SK-N-SH treated with all-trans-retinoic acid at 6 μM for 48 hours (cell line): ENCODE results near the gene NUP88.

ENCODE experiments used
- ATAC-seq: fragments of 200-7000 bp; cut with Tn5 transposase; 3 replicates; pipeline ENCODE4 v1.9.1; 2020; ENCODE audit warnings: mild to moderate bottlenecking, moderate library complexity
- ARNTL ChIP-seq: fragments of 450-650 bp; formaldehyde crosslinking; IDR thresholded peaks from 2 replicates; pipeline ENCODE4 v1.5.0; 2020; ENCODE audit warnings: low read depth, mild to moderate bottlenecking, moderate library complexity, borderline replicate concordance
- BACH2 ChIP-seq: fragments of 250-450 bp; sonication (Bioruptor Pico); IDR thresholded peaks from 2 replicates; pipeline ENCODE4 v1.9.0; 2021; ENCODE audit warnings: mild to moderate bottlenecking, borderline replicate concordance
- CSDC2 ChIP-seq: fragments of 250-450 bp; sonication (Bioruptor Pico); IDR thresholded peaks from 2 replicates; pipeline ENCODE4 v1.5.0; 2020; ENCODE audit warnings: mild to moderate bottlenecking, moderate library complexity
- ESRRG ChIP-seq: fragments of 250-450 bp; sonication (Bioruptor Pico); IDR thresholded peaks from 2 replicates; pipeline ENCODE4 v1.6.1; 2021; ENCODE audit warnings: mild to moderate bottlenecking
- GLIS3 ChIP-seq: fragments of 250-450 bp; sonication (Bioruptor Pico); IDR thresholded peaks from 2 replicates; pipeline ENCODE4 v1.5.0; 2020; ENCODE audit warnings: mild to moderate bottlenecking, moderate library complexity
- ISL1 ChIP-seq: fragments of 250-450 bp; sonication (Bioruptor Pico); IDR thresholded peaks from 2 replicates; pipeline ENCODE4 v2.1.2; 2022; ENCODE audit warnings: mild to moderate bottlenecking, moderate library complexity
- OSR1 ChIP-seq: fragments of 250-450 bp; sonication (Bioruptor Pico); IDR thresholded peaks from 2 replicates; pipeline ENCODE4 v1.8.0; 2022; ENCODE audit warnings: moderate library complexity, mild to moderate bottlenecking, inconsistent platforms
- PPARA ChIP-seq: fragments of 250-450 bp; sonication (Bioruptor Pico); IDR thresholded peaks from 2 replicates; pipeline ENCODE4 v1.5.0; 2020; ENCODE audit warnings: mild to moderate bottlenecking, borderline replicate concordance
- RARB ChIP-seq: fragments of 250-450 bp; sonication (Bioruptor Pico); IDR thresholded peaks from 2 replicates; pipeline ENCODE4 v1.8.0; 2021; ENCODE audit warnings: mild to moderate bottlenecking, moderate library complexity
- SNAI2 ChIP-seq: fragments of 250-450 bp; sonication (Bioruptor Pico); IDR thresholded peaks from 2 replicates; pipeline ENCODE4 v1.5.0; 2020; ENCODE audit warnings: mild to moderate bottlenecking, moderate library complexity
- TCF4 ChIP-seq: fragments of 250-450 bp; sonication (Bioruptor Pico); IDR thresholded peaks from 2 replicates; pipeline ENCODE4 v1.8.0; 2021; ENCODE audit warnings: mild to moderate bottlenecking, moderate library complexity, borderline replicate concordance
- TOX ChIP-seq: fragments of 250-450 bp; sonication (Bioruptor Pico); IDR thresholded peaks from 2 replicates; pipeline ENCODE4 v1.8.0; 2021; ENCODE audit warnings: mild to moderate bottlenecking, moderate library complexity, borderline replicate concordance
- ZC3H10 ChIP-seq: fragments of 250-450 bp; sonication (Bioruptor Pico); IDR thresholded peaks from 2 replicates; pipeline ENCODE4 v1.5.1; 2021; ENCODE audit warnings: mild to moderate bottlenecking, moderate library complexity
- ZFP3 ChIP-seq: fragments of 250-450 bp; sonication (Bioruptor Pico); IDR thresholded peaks from 2 replicates; pipeline ENCODE4 v1.5.0; 2020; ENCODE audit warnings: mild to moderate bottlenecking, moderate library complexity
- ZFP30 ChIP-seq: fragments of 450-650 bp; formaldehyde crosslinking; IDR thresholded peaks from 2 replicates; pipeline ENCODE4 v1.5.0; 2022; ENCODE audit warnings: mild to moderate bottlenecking, moderate library complexity
- ZNF565 ChIP-seq: fragments of 450-650 bp; formaldehyde crosslinking; conservative IDR thresholded peaks from 2 replicates; pipeline ENCODE4 v1.5.0; 2020; ENCODE audit warnings: low read depth, mild to moderate bottlenecking, moderate library complexity
- ZNF70 ChIP-seq: fragments of 450-650 bp; formaldehyde crosslinking; IDR thresholded peaks from 2 replicates; pipeline ENCODE4 v1.5.0; 2020; ENCODE audit warnings: mild to moderate bottlenecking, moderate library complexity
- ZNF8 ChIP-seq: fragments of 450-650 bp; formaldehyde crosslinking; IDR thresholded peaks from 2 replicates; pipeline ENCODE4 v1.5.0; 2020; ENCODE audit warnings: mild to moderate bottlenecking, moderate library complexity
- TF ChIP-seq, protein P1 (sequence below): fragments of 250-450 bp; sonication (Bioruptor Pico); IDR thresholded peaks from 2 replicates; pipeline ENCODE4 v1.5.1; 2020; ENCODE audit warnings: low read depth, mild to moderate bottlenecking, moderate library complexity
- TF ChIP-seq, protein P2 (sequence below): fragments of 250-450 bp; sonication (Bioruptor Pico); IDR thresholded peaks from 2 replicates; pipeline ENCODE4 v1.8.0; 2021; ENCODE audit warnings: low read depth, mild to moderate bottlenecking, moderate library complexity, borderline replicate concordance
- TF ChIP-seq, protein P3 (sequence below): fragments of 250-450 bp; sonication (Bioruptor Pico); IDR thresholded peaks from 2 replicates; pipeline ENCODE4 v1.5.0; 2020; ENCODE audit warnings: mild to moderate bottlenecking, moderate library complexity
- TF ChIP-seq, protein P4 (sequence below): fragments of 250-450 bp; sonication (Bioruptor Pico); IDR thresholded peaks from 2 replicates; pipeline ENCODE4 v1.5.1; 2021; ENCODE audit warnings: mild to moderate bottlenecking, moderate library complexity
- TF ChIP-seq, protein P5 (sequence below): fragments of 250-450 bp; sonication (Bioruptor Pico); IDR thresholded peaks from 2 replicates; pipeline ENCODE4 v1.8.0; 2020; ENCODE audit warnings: mild to moderate bottlenecking, moderate library complexity, borderline replicate concordance

NUP88 gene

DNA sequence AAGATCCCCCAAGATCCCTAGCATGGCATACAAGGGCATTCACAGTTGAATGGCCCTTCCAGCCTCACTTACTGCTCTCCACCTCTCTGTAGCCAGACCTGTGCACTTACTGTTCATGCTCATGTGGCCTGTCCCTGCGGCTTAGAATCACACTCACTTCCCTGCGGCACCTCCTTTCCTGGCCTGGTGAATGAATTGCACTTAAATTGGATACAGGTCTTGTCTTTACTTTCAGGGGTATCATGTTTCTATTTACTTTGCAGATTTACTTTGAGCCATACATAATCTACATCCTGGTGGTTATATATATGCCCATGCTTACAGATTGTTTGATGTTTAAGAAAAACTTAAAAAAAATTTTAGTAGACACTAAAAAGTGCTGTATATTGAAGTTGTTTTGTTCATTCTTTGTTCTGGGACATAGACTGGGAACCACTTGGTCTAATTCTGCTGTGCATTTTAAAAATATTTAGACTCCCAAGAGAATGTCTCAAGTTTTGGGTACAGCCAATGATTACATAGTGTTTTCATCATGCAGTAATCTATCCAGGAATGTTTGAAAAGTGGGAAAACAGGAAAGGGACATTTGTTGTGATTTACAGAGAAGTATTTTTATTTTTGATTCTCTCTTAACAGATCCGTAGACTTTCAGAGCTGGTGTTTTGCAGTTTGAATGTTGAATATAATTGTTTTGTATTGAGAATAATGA, 63.9 kb downstream of the NUP88 start:
- ATAC-seq, result no peak; the same call in 2 of the 3 replicates

DNA sequence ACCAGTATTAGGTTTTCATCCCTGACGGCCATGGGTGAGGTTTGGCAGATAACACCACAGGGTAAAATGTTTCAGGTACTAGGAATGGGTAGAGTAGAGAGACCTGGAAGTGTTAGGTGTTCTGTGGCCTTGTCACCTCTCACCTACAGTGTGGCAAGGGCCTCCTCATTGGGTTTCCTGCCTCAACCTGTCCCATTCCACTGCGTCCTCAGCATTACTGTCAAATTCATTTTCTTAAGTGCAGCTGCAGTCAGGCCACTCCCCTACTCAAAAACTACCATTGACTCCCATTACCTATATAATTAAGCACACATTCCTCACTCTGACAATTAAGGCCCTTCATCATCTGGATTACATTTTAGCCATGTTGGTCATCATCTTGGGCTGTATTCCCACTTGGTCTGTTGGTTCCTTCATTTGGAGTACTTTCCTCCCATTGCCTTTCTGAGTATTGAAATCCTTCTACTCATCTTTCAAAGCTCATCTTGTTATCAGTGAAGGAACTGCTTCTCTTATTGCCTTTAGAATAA, 64.5 kb downstream of the NUP88 start:
- ATAC-seq, result no peak
- no peak for TF ChIP-seq ZC3H10 (CRISPR knock-in tag)
- TF ChIP-seq, protein P1, sequence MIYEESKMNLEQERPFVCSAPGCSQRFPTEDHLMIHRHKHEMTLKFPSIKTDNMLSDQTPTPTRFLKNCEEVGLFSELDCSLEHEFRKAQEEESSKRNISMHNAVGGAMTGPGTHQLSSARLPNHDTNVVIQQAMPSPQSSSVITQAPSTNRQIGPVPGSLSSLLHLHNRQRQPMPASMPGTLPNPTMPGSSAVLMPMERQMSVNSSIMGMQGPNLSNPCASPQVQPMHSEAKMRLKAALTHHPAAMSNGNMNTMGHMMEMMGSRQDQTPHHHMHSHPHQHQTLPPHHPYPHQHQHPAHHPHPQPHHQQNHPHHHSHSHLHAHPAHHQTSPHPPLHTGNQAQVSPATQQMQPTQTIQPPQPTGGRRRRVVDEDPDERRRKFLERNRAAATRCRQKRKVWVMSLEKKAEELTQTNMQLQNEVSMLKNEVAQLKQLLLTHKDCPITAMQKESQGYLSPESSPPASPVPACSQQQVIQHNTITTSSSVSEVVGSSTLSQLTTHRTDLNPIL (CRISPR knock-in tag), result no peak
- TF ChIP-seq, protein P2, sequence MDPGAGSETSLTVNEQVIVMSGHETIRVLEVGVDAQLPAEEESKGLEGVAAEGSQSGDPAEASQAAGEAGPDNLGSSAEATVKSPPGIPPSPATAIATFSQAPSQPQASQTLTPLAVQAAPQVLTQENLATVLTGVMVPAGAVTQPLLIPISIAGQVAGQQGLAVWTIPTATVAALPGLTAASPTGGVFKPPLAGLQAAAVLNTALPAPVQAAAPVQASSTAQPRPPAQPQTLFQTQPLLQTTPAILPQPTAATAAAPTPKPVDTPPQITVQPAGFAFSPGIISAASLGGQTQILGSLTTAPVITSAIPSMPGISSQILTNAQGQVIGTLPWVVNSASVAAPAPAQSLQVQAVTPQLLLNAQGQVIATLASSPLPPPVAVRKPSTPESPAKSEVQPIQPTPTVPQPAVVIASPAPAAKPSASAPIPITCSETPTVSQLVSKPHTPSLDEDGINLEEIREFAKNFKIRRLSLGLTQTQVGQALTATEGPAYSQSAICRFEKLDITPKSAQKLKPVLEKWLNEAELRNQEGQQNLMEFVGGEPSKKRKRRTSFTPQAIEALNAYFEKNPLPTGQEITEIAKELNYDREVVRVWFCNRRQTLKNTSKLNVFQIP (CRISPR knock-in tag), result no peak
- no peak for TF ChIP-seq CSDC2 (CRISPR knock-in tag)
- TF ChIP-seq TCF4 (CRISPR knock-in tag), result no peak

More for the DNA sequence above, 63.9 kb downstream of the NUP88 start:
- TF ChIP-seq, protein P3, sequence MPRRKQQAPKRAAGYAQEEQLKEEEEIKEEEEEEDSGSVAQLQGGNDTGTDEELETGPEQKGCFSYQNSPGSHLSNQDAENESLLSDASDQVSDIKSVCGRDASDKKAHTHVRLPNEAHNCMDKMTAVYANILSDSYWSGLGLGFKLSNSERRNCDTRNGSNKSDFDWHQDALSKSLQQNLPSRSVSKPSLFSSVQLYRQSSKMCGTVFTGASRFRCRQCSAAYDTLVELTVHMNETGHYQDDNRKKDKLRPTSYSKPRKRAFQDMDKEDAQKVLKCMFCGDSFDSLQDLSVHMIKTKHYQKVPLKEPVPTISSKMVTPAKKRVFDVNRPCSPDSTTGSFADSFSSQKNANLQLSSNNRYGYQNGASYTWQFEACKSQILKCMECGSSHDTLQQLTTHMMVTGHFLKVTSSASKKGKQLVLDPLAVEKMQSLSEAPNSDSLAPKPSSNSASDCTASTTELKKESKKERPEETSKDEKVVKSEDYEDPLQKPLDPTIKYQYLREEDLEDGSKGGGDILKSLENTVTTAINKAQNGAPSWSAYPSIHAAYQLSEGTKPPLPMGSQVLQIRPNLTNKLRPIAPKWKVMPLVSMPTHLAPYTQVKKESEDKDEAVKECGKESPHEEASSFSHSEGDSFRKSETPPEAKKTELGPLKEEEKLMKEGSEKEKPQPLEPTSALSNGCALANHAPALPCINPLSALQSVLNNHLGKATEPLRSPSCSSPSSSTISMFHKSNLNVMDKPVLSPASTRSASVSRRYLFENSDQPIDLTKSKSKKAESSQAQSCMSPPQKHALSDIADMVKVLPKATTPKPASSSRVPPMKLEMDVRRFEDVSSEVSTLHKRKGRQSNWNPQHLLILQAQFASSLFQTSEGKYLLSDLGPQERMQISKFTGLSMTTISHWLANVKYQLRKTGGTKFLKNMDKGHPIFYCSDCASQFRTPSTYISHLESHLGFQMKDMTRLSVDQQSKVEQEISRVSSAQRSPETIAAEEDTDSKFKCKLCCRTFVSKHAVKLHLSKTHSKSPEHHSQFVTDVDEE (CRISPR knock-in tag), result no peak

DNA sequence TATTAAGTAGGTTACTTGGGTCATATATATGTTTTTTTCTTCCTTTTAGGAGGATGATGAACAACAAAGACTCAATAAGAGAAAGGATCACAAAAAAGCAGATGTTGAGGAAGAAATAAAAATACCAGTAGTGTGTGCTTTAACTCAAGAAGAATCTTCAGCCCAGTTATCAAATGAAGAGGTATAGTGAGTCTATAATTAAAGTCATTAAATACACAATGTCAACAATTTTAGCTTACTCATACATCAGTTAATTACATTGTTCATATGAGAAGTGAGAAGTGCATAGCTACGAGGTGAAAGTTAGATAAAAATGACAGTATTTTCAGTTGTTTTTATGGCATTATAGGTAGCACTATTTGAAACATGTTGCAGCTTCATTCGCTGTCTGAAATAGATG, 65.2 kb downstream of the NUP88 start:
- ATAC-seq, result no peak
- TF ChIP-seq SNAI2 (CRISPR knock-in tag), result no peak
- no peak for TF ChIP-seq TCF4 (CRISPR knock-in tag)
- TF ChIP-seq, protein P2 (CRISPR knock-in tag), result no peak
- TF ChIP-seq ISL1 (CRISPR knock-in tag), result no peak
- no peak for TF ChIP-seq TOX
- TF ChIP-seq OSR1 (CRISPR knock-in tag), result no peak
- no peak for TF ChIP-seq BACH2 (CRISPR knock-in tag)
- TF ChIP-seq ZNF70, result no peak
- no peak for TF ChIP-seq RARB (CRISPR knock-in tag)
- TF ChIP-seq ZFP30 (CRISPR knock-in tag), result no peak
- TF ChIP-seq ZNF565 (CRISPR knock-in tag), result no peak
- TF ChIP-seq PPARA (CRISPR knock-in tag), result no peak
- TF ChIP-seq, protein P4, sequence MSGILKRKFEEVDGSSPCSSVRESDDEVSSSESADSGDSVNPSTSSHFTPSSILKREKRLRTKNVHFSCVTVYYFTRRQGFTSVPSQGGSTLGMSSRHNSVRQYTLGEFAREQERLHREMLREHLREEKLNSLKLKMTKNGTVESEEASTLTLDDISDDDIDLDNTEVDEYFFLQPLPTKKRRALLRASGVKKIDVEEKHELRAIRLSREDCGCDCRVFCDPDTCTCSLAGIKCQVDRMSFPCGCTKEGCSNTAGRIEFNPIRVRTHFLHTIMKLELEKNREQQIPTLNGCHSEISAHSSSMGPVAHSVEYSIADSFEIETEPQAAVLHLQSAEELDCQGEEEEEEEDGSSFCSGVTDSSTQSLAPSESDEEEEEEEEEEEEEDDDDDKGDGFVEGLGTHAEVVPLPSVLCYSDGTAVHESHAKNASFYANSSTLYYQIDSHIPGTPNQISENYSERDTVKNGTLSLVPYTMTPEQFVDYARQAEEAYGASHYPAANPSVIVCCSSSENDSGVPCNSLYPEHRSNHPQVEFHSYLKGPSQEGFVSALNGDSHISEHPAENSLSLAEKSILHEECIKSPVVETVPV (CRISPR knock-in tag), result no peak
- no peak for TF ChIP-seq ZFP3 (CRISPR knock-in tag)
- TF ChIP-seq ESRRG (CRISPR knock-in tag), result no peak
- no peak for TF ChIP-seq ARNTL
- TF ChIP-seq, protein P5, sequence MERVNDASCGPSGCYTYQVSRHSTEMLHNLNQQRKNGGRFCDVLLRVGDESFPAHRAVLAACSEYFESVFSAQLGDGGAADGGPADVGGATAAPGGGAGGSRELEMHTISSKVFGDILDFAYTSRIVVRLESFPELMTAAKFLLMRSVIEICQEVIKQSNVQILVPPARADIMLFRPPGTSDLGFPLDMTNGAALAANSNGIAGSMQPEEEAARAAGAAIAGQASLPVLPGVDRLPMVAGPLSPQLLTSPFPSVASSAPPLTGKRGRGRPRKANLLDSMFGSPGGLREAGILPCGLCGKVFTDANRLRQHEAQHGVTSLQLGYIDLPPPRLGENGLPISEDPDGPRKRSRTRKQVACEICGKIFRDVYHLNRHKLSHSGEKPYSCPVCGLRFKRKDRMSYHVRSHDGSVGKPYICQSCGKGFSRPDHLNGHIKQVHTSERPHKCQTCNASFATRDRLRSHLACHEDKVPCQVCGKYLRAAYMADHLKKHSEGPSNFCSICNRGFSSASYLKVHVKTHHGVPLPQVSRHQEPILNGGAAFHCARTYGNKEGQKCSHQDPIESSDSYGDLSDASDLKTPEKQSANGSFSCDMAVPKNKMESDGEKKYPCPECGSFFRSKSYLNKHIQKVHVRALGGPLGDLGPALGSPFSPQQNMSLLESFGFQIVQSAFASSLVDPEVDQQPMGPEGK, result no peak
- no peak for TF ChIP-seq ZNF8 (CRISPR knock-in tag)
- TF ChIP-seq GLIS3 (CRISPR knock-in tag), result no peak
